ENCODE data around the gene ANKRD63. TPM values are rescaled to one million over a fixed set of nuclear protein-coding genes. Genes with fewer than 3 reads are reported as not detected.

ANKRD63 gene
- total and polyA plus RNA-seq, 2 of the 13 experiments (the other 11 are each of a cell fraction or from before 2014, with no cell fraction given): not detected

DNA sequence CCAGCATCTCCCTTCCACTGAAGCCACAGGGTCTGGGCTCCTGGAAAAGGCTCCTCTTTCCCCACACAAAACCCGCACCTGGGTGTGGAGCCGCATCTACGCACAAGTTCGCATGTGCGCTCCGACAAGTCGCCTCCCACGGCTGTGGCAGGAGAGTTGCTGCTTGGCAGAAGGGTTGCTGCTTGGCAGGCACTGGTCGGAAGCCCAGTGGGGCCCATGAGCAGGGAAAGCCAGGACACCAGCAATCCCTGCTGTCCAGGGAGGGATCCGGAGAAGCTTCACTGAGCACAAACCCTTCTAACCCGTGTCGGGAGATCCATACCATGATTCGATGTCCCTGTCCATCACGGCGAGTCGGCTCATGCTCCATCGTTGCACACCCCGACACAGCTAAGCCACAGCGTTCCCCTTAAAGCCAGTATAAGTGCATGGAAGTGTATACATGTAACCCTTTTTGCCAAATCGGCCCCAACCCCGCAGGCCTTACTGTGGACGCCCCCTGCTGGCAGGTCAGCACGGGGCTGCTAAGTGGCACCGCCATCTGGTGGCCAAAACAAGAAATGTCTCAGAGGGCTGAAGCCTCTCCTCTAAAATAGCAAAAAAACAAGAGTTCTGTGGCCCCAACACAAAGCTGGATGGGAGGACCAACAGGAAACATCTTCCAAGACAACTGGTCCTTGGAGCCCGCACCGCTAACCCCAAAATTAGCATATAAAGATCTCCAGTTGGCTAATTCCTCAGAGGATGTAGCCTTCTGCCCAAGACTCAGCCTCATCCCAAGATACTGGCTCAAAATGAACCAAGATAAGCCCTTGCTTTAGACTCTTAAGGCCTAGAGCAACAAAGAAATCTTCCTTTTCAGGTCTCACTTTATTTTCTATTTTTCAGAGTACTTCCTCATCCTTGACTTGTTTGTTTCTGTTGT lies 8.3 kb downstream of the ANKRD63 start (continued):
- TF ChIP-seq REPIN1 (CRISPR knock-in tag; IDR thresholded peaks at IDR 0.05; ENCODE audit: borderline replicate concordance, low read depth): peak; percentile 52; the same call in 1 of the 2 replicates
- TF ChIP-seq HMGA1 (CRISPR knock-in tag; conservative IDR thresholded peaks at IDR 0.05): no peak
- no peak for TF ChIP-seq IKZF1 (IDR thresholded peaks at IDR 0.05)
- TF ChIP-seq, protein P1, sequence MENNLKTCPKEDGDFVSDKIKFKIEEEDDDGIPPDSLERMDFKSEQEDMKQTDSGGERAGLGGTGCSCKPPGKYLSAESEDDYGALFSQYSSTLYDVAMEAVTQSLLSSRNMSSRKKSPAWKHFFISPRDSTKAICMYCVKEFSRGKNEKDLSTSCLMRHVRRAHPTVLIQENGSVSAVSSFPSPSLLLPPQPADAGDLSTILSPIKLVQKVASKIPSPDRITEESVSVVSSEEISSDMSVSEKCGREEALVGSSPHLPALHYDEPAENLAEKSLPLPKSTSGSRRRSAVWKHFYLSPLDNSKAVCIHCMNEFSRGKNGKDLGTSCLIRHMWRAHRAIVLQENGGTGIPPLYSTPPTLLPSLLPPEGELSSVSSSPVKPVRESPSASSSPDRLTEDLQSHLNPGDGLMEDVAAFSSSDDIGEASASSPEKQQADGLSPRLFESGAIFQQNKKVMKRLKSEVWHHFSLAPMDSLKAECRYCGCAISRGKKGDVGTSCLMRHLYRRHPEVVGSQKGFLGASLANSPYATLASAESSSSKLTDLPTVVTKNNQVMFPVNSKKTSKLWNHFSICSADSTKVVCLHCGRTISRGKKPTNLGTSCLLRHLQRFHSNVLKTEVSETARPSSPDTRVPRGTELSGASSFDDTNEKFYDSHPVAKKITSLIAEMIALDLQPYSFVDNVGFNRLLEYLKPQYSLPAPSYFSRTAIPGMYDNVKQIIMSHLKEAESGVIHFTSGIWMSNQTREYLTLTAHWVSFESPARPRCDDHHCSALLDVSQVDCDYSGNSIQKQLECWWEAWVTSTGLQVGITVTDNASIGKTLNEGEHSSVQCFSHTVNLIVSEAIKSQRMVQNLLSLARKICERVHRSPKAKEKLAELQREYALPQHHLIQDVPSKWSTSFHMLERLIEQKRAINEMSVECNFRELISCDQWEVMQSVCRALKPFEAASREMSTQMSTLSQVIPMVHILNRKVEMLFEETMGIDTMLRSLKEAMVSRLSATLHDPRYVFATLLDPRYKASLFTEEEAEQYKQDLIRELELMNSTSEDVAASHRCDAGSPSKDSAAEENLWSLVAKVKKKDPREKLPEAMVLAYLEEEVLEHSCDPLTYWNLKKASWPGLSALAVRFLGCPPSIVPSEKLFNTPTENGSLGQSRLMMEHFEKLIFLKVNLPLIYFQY (CRISPR knock-in tag; IDR thresholded peaks at IDR 0.05; ENCODE audit: borderline replicate concordance): no peak
- no peak for TF ChIP-seq IKZF4 (CRISPR knock-in tag; IDR thresholded peaks at IDR 0.05; ENCODE audit: borderline replicate concordance, low read depth, not compliant biosample characterization)
- no peak for TF ChIP-seq MBNL3 (CRISPR knock-in tag; conservative IDR thresholded peaks at IDR 0.05)
- TF ChIP-seq BCLAF1 (IDR thresholded peaks at IDR 0.05): no peak
- no peak for TF ChIP-seq THAP8 (CRISPR knock-in tag; IDR thresholded peaks at IDR 0.05; ENCODE audit: borderline replicate concordance)
- no peak for TF ChIP-seq KLF12 (CRISPR knock-in tag; IDR thresholded peaks at IDR 0.05; ENCODE audit: borderline replicate concordance)
- TF ChIP-seq ARHGAP35 (CRISPR knock-in tag; IDR thresholded peaks at IDR 0.05; ENCODE audit: borderline replicate concordance): no peak
- TF ChIP-seq NFAT5 (CRISPR knock-in tag; IDR thresholded peaks at IDR 0.05): no peak
- peak; percentile 97 for TF ChIP-seq SMC3 (IDR thresholded peaks at IDR 0.05; ENCODE audit: low read length)
